C4-2B (cell line): Measurements from ENCODE around the gene OR11H7.

Source experiments
- CTCF ChIP-seq: fragments of 450-650 bp; conservative IDR thresholded peaks from 2 replicates; pipeline ENCODE4 v1.5.1; 2017; ENCODE audit warnings: mild to moderate bottlenecking
- ZFX ChIP-seq: fragments of 450-650 bp; IDR thresholded peaks from 2 replicates; pipeline ENCODE4 v1.6.1; 2017

- no peak for TF ChIP-seq CTCF
- no peak for TF ChIP-seq ZFX
These were observed 45.3 kb downstream of the OR11H7 start for GRCh38 chr14:20274062-20274461.
